A549 treated with AZD9567 at 1 μM for 4 hours (cell line): ENCODE data around the gene OR6J1. TPM values are rescaled to one million over a fixed set of nuclear protein-coding genes. Genes with fewer than 3 reads are reported as not detected.

Source experiments
- total RNA-seq: library from RNA; stranded (reverse); fragments of 200-300 nt; extraction: Qiagen RNA extraction; gene quantifications from 5 replicates; pipeline ENCODE4 v1.2.3, GENCODE V29; 2022; ENCODE audit not compliant: insufficient read depth

OR6J1 gene
- not detected in 5 replicates for total RNA-seq

GRCh38 chr14:22644305-22644635 is at the start of gene OR6J1:
OR6J1 (minus strand) TSS chr14:22644352; CDS start chr14:22634811, 9,541 bp downstream.

GRCh38 chr14:22598099-22598895 is 45.9 kb downstream of the OR6J1 start, which contains the start of gene ABHD4:
ABHD4 (plus strand) TSS chr14:22598300; CDS start chr14:22598307, 7 bp downstream.

DNA sequence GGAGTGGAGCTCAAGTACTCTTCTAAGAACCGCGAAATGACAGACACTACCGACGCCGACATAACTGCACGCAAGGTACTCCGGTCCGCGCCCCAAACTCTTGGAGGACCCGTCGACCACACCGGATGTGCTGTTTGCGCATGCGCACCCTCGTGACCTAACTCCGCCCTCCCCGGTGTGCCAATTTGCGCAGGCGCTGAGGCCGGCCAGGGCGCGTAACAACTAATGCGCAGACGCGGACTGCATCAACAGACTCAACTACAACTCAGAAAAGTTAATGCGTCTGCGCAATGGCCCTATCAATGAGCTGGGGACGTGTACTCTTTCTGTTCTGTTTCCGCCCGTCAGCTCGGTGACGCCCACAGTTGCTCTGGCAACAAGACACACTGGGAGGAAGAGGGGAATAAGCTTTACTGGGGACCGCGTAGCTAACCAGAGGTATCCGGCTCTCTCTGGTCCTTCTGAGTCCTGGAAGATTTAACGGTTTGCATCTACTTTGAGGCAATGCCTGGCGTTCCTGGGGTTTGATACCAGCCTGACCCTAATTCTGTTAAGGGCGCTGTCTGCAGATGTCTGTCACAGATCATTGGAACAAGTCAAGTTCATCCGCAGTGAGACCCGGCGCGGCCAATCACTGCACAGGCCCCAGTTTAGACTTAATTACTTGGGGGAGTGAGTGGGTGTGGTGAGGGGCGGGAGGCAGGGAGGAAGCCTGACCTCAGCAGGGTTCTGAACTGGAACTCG is 54.9 kb downstream of the OR6J1 start, which contains the start of gene DAD1:
Gene DAD1 (minus strand): TSS at position 129 of the 744 bp plus-strand sequence. CDS start 67 bp downstream, at position 62.

Other genes with a start within 250 kb of the OR6J1 start
- 318 to 376 TPM (median 361 TPM) in 5 replicates for gene DAD1, start 55.1 kb downstream of the OR6J1 start, total RNA-seq
- gene ABHD4, start 46.1 kb downstream of the OR6J1 start, total RNA-seq, result 40.7 to 45.5 TPM (median 45.0 TPM) in 5 replicates
- gene OXA1L, start 122.3 kb upstream of the OR6J1 start, total RNA-seq, result 154 to 171 TPM (median 163 TPM) in 5 replicates
- 14.2 to 22.2 TPM (median 16.1 TPM) in 5 replicates for gene SLC7A7, start 171.1 kb upstream of the OR6J1 start, total RNA-seq
- gene MRPL52, start 185.5 kb upstream of the OR6J1 start, total RNA-seq, result 147 to 222 TPM (median 208 TPM) in 5 replicates
- 0.51 to 0.87 TPM (median 0.69 TPM) in 5 replicates for gene MMP14, start 192.2 kb upstream of the OR6J1 start, total RNA-seq
- 71.5 to 77.3 TPM (median 74.0 TPM) in 5 replicates for gene LRP10, start 227.4 kb upstream of the OR6J1 start, total RNA-seq
- gene REM2, start 238.9 kb upstream of the OR6J1 start, total RNA-seq, result 0.17 to 0.37 TPM (median 0.29 TPM) in 4 of 5 replicates, not detected in the other